ENCODE results near the gene IQGAP1.

The IQGAP1 gene

GRCh38 chr15:90539789-90540188 lies 151.7 kb downstream of the IQGAP1 start:
- DNase-seq = no peak

GRCh38 chr15:90540768-90541167 lies 152.7 kb downstream of the IQGAP1 start:
- DNase-seq = no peak

GRCh38 chr15:90545095-90545494 lies 157.1 kb downstream of the IQGAP1 start:
- DNase-seq = no peak

GRCh38 chr15:90547540-90547939 lies 159.5 kb downstream of the IQGAP1 start:
- DNase-seq = no peak

- no peak for DNase-seq
Observed at GRCh38 chr15:90550919-90551318, 162.9 kb downstream of the IQGAP1 start.
